ENCODE data around the gene HSPB8. TPM values are rescaled to one million over a fixed set of nuclear protein-coding genes. Genes with fewer than 3 reads are reported as not detected.

Gene HSPB8, protein sequence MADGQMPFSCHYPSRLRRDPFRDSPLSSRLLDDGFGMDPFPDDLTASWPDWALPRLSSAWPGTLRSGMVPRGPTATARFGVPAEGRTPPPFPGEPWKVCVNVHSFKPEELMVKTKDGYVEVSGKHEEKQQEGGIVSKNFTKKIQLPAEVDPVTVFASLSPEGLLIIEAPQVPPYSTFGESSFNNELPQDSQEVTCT
- total RNA-seq = 10 to 100 TPM; 14.8 to 22.7 TPM

DNA sequence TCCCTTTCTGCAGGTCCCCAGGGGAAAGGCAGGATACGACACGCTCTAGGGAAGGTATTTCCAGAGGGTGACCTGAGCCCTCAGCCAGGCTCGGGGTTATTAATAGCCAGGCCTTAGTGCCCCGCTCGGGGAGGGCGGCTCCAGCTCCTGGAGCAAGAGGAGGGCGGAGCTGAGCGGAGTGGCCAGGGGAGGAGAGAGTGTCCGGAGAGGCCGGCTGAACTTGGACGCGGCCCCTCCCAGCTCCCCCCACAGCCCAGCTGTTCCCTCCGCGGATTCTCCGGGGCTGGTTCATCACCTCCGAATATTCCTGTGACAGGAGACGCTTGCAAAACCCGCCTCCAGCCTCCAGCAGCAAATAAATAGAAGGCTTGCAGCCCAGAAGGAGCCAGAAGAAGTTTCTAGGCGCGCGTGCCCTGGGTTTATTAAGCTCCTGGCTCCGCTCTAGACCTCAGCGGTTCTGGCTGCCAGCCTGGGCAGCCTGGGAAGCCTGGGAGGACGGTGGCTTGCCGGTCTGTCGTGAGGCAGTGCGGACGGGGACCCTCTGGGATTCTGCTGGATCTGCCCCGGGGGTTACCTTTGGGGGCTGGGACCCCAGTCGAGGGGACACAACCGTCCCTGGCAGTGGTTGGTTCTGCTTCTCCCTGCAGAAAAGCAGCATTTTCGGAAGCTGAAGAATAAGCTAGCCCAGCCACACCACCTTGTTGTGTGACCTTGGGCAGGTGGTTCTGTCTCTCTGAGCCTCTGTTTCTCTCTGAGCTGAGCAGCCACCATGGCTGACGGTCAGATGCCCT lies at the start of gene HSPB8:
Gene HSPB8, plus strand, starts transcription at position 388 of the 791 bp plus-strand sequence. Its CDS starts 382 bp downstream, at position 770.
- TF ChIP-seq POLR2A (IDR thresholded peaks at IDR 0.05) = peak; percentile 80 to 92 (median 83)
- TF ChIP-seq CTCF (IDR thresholded peaks at IDR 0.05) = peak in 1 of 7 experiments; percentile 4
- peak; percentile 80 for ATAC-seq
- Histone ChIP-seq H3K36me3 (replicated peaks in 1 of 2; ENCODE audit: insufficient read depth in 1 of 2, low read depth in 2 of 2) (no peaks in the 10 kb centered on the region), H3K27me3 (no peaks in the 10 kb centered on the region), H3K4me3 (no peak within 1 kb of the TSS), H3K9me3 (no peaks in the 10 kb centered on the region), H3K27ac (peak within 1 kb of the TSS; percentile 68 to 91 (median 82)), H3K4me1 (peaks cover 35% of the 10 kb centered on the region)
- peak; percentile 73 to 83 (median 80) for DNase-seq
- 3 to 4% methylated on average over 5 to 33 of the region's 33 CpGs for WGBS, 2 donors
- intact Hi-C loops (cut with DNase I) = no loop called here

DNA sequence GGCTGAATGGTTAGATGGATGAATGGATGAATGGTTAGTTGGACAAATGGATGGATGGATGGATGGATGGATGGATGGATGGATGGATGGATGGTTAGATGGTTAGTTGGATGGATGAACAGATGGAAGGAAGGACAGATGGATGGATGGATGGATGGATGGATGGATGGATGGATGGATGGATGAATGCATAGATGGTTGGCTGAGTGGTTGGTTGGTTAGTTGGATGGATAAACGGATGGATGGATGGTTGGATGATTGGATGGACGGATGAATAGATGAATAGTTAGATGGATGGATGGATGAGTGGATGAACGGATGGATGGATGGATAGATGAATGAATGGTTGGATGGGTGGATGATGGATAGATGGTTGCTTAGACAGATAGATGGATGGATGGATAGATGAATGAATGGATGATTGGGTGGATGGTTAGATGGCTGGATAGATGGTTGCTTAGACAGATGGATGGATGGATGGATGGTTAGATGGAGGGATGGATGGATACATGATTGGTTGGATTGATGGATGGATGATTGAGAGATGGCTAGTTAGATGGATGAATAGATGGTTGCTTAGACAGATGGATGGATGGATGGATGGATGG lies 48.8 kb upstream of the HSPB8 start:
- no peaks in the 10 kb centered on the region for H3K4me1 ChIP-seq
- H3K36me3 ChIP-seq (replicated peaks in 1 of 2; ENCODE audit: insufficient read depth in 1 of 2, low read depth in 2 of 2) = no peaks in the 10 kb centered on the region
- WGBS, 2 donors = 41 to 45% methylated on average over 3 of the region's 3 CpGs
- H3K4me3 ChIP-seq = no peak overlapping the region
- H3K27ac ChIP-seq = no peak overlapping the region
- no peaks in the 10 kb centered on the region for H3K9me3 ChIP-seq
- DNase-seq = no peak
- ATAC-seq = no peak
- intact Hi-C loops (cut with DNase I) = no loop called here
- H3K27me3 ChIP-seq = no peaks in the 10 kb centered on the region
- TF ChIP-seq CTCF (IDR thresholded peaks at IDR 0.05) = no peak
- TF ChIP-seq POLR2A (IDR thresholded peaks at IDR 0.05) = no peak

DNA sequence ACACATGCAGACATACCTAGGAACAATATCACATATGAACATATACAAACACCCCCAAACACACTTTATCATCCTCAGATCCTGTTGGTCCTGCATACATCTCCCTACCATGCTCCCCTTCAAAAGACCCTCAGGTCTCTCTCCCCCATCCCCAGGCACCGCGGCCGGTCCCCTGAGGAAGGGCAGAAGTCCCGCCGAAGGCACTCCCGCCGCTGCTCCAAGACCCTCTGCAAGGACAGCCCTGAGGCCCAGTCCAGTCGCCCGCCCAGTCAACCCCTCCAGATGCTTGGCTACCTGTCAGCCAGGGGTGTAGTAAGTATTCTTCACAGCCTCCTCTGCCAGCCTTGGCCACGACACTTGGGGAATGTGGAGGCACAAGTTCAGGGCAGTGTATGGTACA lies 48.2 kb upstream of the HSPB8 start:
- WGBS, 2 donors = 89 to 97% methylated on average over 9 to 10 of the region's 10 CpGs
- no peak for ATAC-seq
- intact Hi-C loops (cut with DNase I) = no loop called here

DNA sequence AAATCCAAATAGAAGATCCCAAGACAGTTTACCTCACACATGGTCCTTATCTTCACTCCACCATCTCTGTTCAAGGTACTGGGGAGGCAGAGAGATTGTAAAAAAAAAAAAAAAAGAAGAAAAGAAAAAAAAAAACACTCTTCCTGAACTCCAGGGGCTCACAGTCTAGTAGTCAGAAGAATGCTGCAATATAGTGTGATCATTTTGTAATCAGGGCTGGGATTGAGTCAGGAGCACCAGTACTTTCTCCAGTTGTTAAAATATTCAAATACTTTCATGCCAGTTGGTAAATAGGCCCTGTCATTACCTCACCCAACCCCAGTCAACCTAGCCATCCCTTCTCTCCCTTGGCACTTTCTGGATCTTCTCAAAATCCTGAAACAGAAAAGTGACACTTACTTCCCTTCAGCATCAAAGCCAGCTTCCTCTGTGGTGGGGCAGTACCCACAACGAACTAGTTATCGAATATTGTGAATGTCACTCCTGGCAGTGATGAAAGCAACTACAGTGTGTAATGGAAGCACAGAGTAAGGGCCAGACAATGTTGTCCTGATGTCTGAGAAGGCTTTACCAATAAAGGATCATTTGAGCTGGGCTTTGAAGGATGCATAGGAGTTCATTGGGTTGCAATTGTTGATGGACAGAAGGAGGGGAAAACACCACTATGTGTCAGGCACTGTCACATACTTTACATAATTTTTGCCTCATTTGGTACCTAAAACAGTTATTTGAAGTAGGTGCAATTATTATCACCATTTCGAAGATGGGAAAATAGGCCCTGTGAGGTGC lies 44.3 kb upstream of the HSPB8 start:
- TF ChIP-seq POLR2A (IDR thresholded peaks at IDR 0.05) = no peak
- no peak for TF ChIP-seq CTCF (IDR thresholded peaks at IDR 0.05)
- DNase-seq (no peak), ATAC-seq (no peak)
- H3K36me3 ChIP-seq (replicated peaks in 1 of 2; ENCODE audit: insufficient read depth in 1 of 2, low read depth in 2 of 2) = no peaks in the 10 kb centered on the region
- H3K9me3 ChIP-seq = no peaks in the 10 kb centered on the region
- WGBS, 2 donors = 71 to 96% methylated on average over 3 of the region's 3 CpGs
- H3K4me3 ChIP-seq = no peak overlapping the region
- intact Hi-C loops (cut with DNase I) = no loop called here
- H3K27ac ChIP-seq = no peak overlapping the region
- H3K4me1 ChIP-seq = no peaks in the 10 kb centered on the region
- H3K27me3 ChIP-seq = no peaks in the 10 kb centered on the region

More for the DNA sequence above, 48.2 kb upstream of the HSPB8 start:
- no peaks in the 10 kb centered on the region for H3K27me3 ChIP-seq
- H3K4me1 ChIP-seq = no peaks in the 10 kb centered on the region
- no peak for TF ChIP-seq POLR2A (IDR thresholded peaks at IDR 0.05)
- no peak for TF ChIP-seq CTCF (IDR thresholded peaks at IDR 0.05)
- DNase-seq = no peak
- no peaks in the 10 kb centered on the region for H3K36me3 ChIP-seq (replicated peaks in 1 of 2; ENCODE audit: insufficient read depth in 1 of 2, low read depth in 2 of 2)
- H3K4me3 ChIP-seq = no peak overlapping the region
- no peak overlapping the region for H3K27ac ChIP-seq
- H3K9me3 ChIP-seq = no peaks in the 10 kb centered on the region

All from body of pancreas (tissue), 4 donors.